ENCODE results near the gene TEX264. TPM values are rescaled to one million over a fixed set of nuclear protein-coding genes. Genes with fewer than 3 reads are reported as not detected.

The TEX264 gene
- total and polyA plus RNA-seq, 2 experiments from 2014 or later = 59.6 to 98.7 TPM

GRCh38 chr3:51721062-51721745, 50.2 kb downstream of the TEX264 start:
- H3K79me2 ChIP-seq = no peaks in the 10 kb centered on the region
- peaks cover 4% of the 10 kb centered on the region for H3K27me3 ChIP-seq
- no peaks in the 10 kb centered on the region for H3K9me2 ChIP-seq (replicated peaks; ENCODE audit: insufficient read depth)
- H3K4me1 ChIP-seq (ENCODE audit: insufficient read depth) = no peaks in the 10 kb centered on the region
- H2AFZ ChIP-seq = no peak overlapping the region
- TF ChIP-seq, protein P1, sequence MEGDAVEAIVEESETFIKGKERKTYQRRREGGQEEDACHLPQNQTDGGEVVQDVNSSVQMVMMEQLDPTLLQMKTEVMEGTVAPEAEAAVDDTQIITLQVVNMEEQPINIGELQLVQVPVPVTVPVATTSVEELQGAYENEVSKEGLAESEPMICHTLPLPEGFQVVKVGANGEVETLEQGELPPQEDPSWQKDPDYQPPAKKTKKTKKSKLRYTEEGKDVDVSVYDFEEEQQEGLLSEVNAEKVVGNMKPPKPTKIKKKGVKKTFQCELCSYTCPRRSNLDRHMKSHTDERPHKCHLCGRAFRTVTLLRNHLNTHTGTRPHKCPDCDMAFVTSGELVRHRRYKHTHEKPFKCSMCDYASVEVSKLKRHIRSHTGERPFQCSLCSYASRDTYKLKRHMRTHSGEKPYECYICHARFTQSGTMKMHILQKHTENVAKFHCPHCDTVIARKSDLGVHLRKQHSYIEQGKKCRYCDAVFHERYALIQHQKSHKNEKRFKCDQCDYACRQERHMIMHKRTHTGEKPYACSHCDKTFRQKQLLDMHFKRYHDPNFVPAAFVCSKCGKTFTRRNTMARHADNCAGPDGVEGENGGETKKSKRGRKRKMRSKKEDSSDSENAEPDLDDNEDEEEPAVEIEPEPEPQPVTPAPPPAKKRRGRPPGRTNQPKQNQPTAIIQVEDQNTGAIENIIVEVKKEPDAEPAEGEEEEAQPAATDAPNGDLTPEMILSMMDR (IDR thresholded peaks at IDR 0.05; ENCODE audit: poor library complexity) = no peak
- no peak for DNase-seq (ENCODE audit: low spot score)
- H3K4me2 ChIP-seq = no peak overlapping the region
- no peaks in the 10 kb centered on the region for H3K9me3 ChIP-seq (ENCODE audit: low read depth)
- H4K20me1 ChIP-seq (ENCODE audit: insufficient read depth, poor library complexity, severe bottlenecking) = no peaks in the 10 kb centered on the region
- 82% methylated on average over 8 of the region's 8 CpGs for WGBS (ENCODE audit: low lambda C conversion rate, missing lambda C conversion rate)
- no peak overlapping the region for H3K4me3 ChIP-seq
- no peak overlapping the region for H3K27ac ChIP-seq
- no peaks in the 10 kb centered on the region for H3K36me3 ChIP-seq (replicated peaks; ENCODE audit: insufficient read depth, low read depth)

DNA sequence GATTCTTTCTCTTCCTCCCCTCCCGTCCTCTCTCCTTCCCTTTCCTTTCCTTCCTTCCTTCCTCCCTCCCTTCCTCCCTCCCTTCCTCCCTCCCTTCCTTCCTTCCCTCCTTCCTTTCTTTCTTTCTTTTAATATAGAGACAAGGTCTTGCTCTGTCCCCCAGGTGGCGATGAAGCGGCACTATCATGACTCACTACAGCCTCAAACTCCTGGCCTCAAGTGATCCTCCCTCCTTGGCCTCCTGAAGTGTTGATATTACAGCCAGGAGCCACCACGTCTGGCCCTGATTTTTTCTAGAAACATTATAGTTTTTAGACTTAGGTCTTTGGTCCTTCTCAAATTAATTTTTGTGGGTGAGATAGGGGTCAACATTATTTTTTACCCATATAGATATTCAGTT, 51.3 kb downstream of the TEX264 start:
- Histone ChIP-seq H2AFZ (no peak overlapping the region), H3K9me3 (ENCODE audit: low read depth) (no peaks in the 10 kb centered on the region), H3K27me3 (peaks cover 4% of the 10 kb centered on the region), H3K36me3 (replicated peaks; ENCODE audit: insufficient read depth, low read depth) (no peaks in the 10 kb centered on the region), H3K79me2 (no peaks in the 10 kb centered on the region), H3K4me1 (ENCODE audit: insufficient read depth) (no peaks in the 10 kb centered on the region), H3K4me3 (no peak overlapping the region), H3K9me2 (replicated peaks; ENCODE audit: insufficient read depth) (no peaks in the 10 kb centered on the region), H4K20me1 (ENCODE audit: insufficient read depth, poor library complexity, severe bottlenecking) (no peaks in the 10 kb centered on the region), H3K27ac (no peak overlapping the region), H3K4me2 (no peak overlapping the region)
- 79% methylated on average over 4 of the region's 4 CpGs for WGBS (ENCODE audit: low lambda C conversion rate, missing lambda C conversion rate)
- TF ChIP-seq EZH2phosphoT487 (IDR thresholded peaks at IDR 0.05; ENCODE audit: low read depth, severe bottlenecking, unreplicated experiment) (no peak), EZH2 (IDR thresholded peaks at IDR 0.05; ENCODE audit: borderline replicate concordance) (no peak)
- TF ChIP-seq, protein P1 (IDR thresholded peaks at IDR 0.05; ENCODE audit: poor library complexity) = no peak
- DNase-seq (ENCODE audit: low spot score) = no peak

GRCh38 chr3:51727500-51727899, 56.4 kb downstream of the TEX264 start:
- H2AFZ ChIP-seq = no peak overlapping the region
- H3K36me3 ChIP-seq (replicated peaks; ENCODE audit: insufficient read depth, low read depth) = no peaks in the 10 kb centered on the region
- TF ChIP-seq EZH2phosphoT487 (IDR thresholded peaks at IDR 0.05; ENCODE audit: low read depth, severe bottlenecking, unreplicated experiment) (no peak), EZH2 (IDR thresholded peaks at IDR 0.05; ENCODE audit: borderline replicate concordance) (no peak)
- TF ChIP-seq, protein P1 (IDR thresholded peaks at IDR 0.05; ENCODE audit: poor library complexity) = no peak
- H3K4me1 ChIP-seq (ENCODE audit: insufficient read depth) = no peaks in the 10 kb centered on the region
- no peak for DNase-seq (ENCODE audit: low spot score)
- H3K79me2 ChIP-seq = no peaks in the 10 kb centered on the region
- H3K27ac ChIP-seq = no peak overlapping the region
- no peaks in the 10 kb centered on the region for H3K9me2 ChIP-seq (replicated peaks; ENCODE audit: insufficient read depth)
- no peak overlapping the region for H3K4me3 ChIP-seq
- H3K4me2 ChIP-seq = no peak overlapping the region
- no peaks in the 10 kb centered on the region for H3K9me3 ChIP-seq (ENCODE audit: low read depth)
- peaks cover 4% of the 10 kb centered on the region for H3K27me3 ChIP-seq
- H4K20me1 ChIP-seq (ENCODE audit: insufficient read depth, poor library complexity, severe bottlenecking) = no peaks in the 10 kb centered on the region
